Sigmoid colon (tissue), 7 donors: Measurements from ENCODE around the gene GPR45. TPM values are rescaled to one million over a fixed set of nuclear protein-coding genes. Genes with fewer than 3 reads are reported as not detected.

ENCODE experiments used
- DNase-seq: peaks from one replicate; pipeline ENCODE4 v3.0.0-alpha.2; 2019
- H3K27ac ChIP-seq, 4 donors: fragments of 200-600 bp; sonication (generic); one replicate each; pipeline ENCODE4 v1.5.1; 2016 to 2019; ENCODE audit warnings: mild to moderate bottlenecking in 1 of 4
- H3K27me3 ChIP-seq, 3 donors: fragments of 200-600 bp; sonication (generic); one replicate each; pipeline ENCODE4 v1.5.1; 2019; ENCODE audit warnings: mild to moderate bottlenecking in 1 of 3
- H3K36me3 ChIP-seq, 4 donors: fragments of 200-600 bp; sonication (generic); one replicate each; pipeline ENCODE4 v1.5.1; 2016 to 2019
- H3K4me1 ChIP-seq, 4 donors: fragments of 200-600 bp; sonication (generic); one replicate each; pipeline ENCODE4 v1.5.1; 2017 to 2019
- H3K4me3 ChIP-seq, 4 donors: fragments of 200-600 bp; sonication (generic); one replicate each; pipeline ENCODE4 v1.5.1; 2017 to 2019; ENCODE audit warnings: mild to moderate bottlenecking in 2 of 4, moderate library complexity in 1 of 4
- H3K9me3 ChIP-seq, 4 donors: fragments of 200-600 bp in 3 of 4; sonication (generic) in 3 of 4; one replicate each; pipeline versions ENCODE4 v1.5.1 to v1.6.1; 2013 to 2019
- CTCF ChIP-seq, 4 experiments: fragments of 450-650 bp in 3 of 4; fragments of 200-600 bp in 1 of 4; IDR thresholded peaks; one replicate each; pipeline ENCODE4 v1.5.1; 2016 to 2019; ENCODE audit warnings: antibody characterized with exemption in 4 of 4, mild to moderate bottlenecking in 3 of 4, moderate library complexity in 2 of 4
- EP300 ChIP-seq, 4 donors: sonication (generic); formaldehyde crosslinking; IDR thresholded peaks; one replicate each; pipeline ENCODE4 v1.6.1; 2017; ENCODE audit warnings: antibody characterized with exemption in 4 of 4
- POLR2A ChIP-seq, 2 donors: fragments of 450-650 bp; IDR thresholded peaks; one replicate each; pipeline ENCODE4 v1.6.1; 2016; ENCODE audit warnings: antibody characterized with exemption in 2 of 2, mild to moderate bottlenecking in 2 of 2, moderate library complexity in 2 of 2
- POLR2AphosphoS5 ChIP-seq, 4 donors: sonication (generic); formaldehyde crosslinking; IDR thresholded peaks; one replicate each; pipeline ENCODE4 v1.6.1; 2017; ENCODE audit warnings: antibody characterized with exemption in 4 of 4
- WGBS, 2 donors: extraction: QIAGEN DNeasy Blood & Tissue Kit; methylation state at CpG; one replicate each; pipeline ENCODE4 v1.1.7; 2013; 5-methylcytosine and 5-hydroxymethylcytosine counted together
- intact Hi-C: fragments of 100-400 bp; cut with DNase I; formaldehyde crosslinking; loops from one replicate; pipeline ENCODE4 v1.15.1; 2023
- polyA plus RNA-seq, 3 donors: library from polyadenylated mRNA; stranded (reverse); fragments of 200-250 nt; gene quantifications; one replicate each; pipeline ENCODE4 v1.2.3, GENCODE V29; 2013
- total RNA-seq, 4 donors: library from RNA; depleted of rRNA; stranded (reverse); fragments of >200 nt; gene quantifications; one replicate each; pipeline ENCODE4 v1.1.0, GENCODE V29; 2016
- donor health status: healthy with polysubstance abuse.
- donor health status: Bipolar disorder and iron deficiency.
- donor health status: healthy.

GPR45 gene
- total and polyA plus RNA-seq, 7 donors = not detected

DNA sequence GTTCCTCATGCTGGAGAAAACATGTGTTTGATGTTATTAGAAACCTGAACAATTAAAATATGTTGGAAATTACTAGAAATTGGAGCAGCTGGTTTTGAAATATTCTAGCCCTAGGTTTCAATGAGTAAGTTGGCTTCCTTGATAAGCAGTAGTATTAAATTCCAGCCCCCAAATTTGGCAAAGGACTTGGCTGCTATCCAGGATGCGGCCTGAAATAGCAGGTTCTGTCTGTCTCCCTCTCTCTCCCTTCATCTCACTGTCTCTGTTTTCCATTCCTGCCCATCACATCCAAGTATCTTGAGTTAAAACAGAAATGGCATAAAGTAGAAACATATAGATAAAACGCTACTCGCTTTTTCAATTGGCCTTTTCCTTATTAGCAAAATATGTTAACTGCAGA, 20.9 kb upstream of the GPR45 start:
- no peaks in the 10 kb centered on the region for H3K27me3 ChIP-seq
- H3K27ac ChIP-seq = no peak overlapping the region
- H3K4me3 ChIP-seq = no peak overlapping the region
- H3K4me1 ChIP-seq = no peaks in the 10 kb centered on the region
- 82 to 90% methylated on average over 3 of the region's 3 CpGs for WGBS, 2 donors
- DNase-seq = no peak
- H3K9me3 ChIP-seq = no peaks in the 10 kb centered on the region
- H3K36me3 ChIP-seq = no peaks in the 10 kb centered on the region
- intact Hi-C loops = no loop called here
- TF ChIP-seq POLR2A (IDR thresholded peaks at IDR 0.05) (no peak), CTCF (IDR thresholded peaks at IDR 0.05) (no peak), EP300 (IDR thresholded peaks at IDR 0.05) (no peak), POLR2AphosphoS5 (IDR thresholded peaks at IDR 0.05) (no peak)

DNA sequence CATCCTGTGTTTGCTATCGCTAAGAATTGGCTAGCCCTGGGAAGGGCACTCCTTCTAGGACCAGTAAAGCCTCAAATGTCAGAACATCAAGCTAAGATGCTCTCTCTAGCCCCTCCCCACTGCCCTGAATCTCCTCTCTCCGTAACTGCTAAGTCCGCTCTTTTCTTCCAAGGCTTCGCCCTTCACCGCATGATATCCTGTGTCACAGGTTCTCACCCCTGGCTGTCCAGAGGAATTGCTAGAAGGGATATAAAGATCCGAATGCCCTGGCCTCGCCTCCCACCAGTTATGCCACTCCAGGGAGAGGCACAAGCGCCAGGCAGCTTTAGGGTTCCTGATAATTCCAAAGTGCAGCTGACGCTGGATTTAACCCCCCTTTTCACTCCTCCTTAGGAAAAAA, 17.1 kb upstream of the GPR45 start:
- TF ChIP-seq POLR2A (IDR thresholded peaks at IDR 0.05) = no peak
- no peak for TF ChIP-seq EP300 (IDR thresholded peaks at IDR 0.05)
- no peak for TF ChIP-seq CTCF (IDR thresholded peaks at IDR 0.05)
- no peak for TF ChIP-seq POLR2AphosphoS5 (IDR thresholded peaks at IDR 0.05)
- Histone ChIP-seq H3K36me3 (no peaks in the 10 kb centered on the region), H3K4me1 (no peaks in the 10 kb centered on the region), H3K4me3 (no peak overlapping the region), H3K27ac (no peak overlapping the region), H3K27me3 (no peaks in the 10 kb centered on the region), H3K9me3 (no peaks in the 10 kb centered on the region)
- DNase-seq = no peak
- 79 to 84% methylated on average over 9 of the region's 9 CpGs for WGBS, 2 donors
- intact Hi-C loops = no loop called here

DNA sequence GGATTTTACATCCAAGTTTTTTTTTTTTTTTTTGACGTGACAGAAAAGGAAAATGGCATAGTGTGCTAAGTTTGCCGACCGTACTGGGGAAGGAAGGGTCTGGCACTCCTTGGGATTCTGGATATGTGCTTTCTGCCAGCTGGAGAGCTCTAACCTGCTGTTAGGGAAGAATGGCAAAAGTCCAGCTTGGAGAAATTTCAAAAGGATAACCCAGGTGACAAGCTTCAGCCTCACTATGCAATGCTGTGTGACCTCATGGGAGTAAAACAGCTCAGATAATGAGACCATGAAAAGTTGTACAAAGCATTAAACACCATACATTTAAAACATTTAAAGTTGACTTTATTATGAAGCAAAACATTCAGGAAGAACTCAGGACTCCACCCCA, 10.3 kb upstream of the GPR45 start:
- 90% methylated on average over 3 of the region's 3 CpGs for WGBS, 2 donors
- H3K27ac ChIP-seq = no peak overlapping the region
- no peaks in the 10 kb centered on the region for H3K9me3 ChIP-seq
- no peak for DNase-seq
- no peaks in the 10 kb centered on the region for H3K36me3 ChIP-seq
- peaks cover 0 to 12% (median 0%) of the 10 kb centered on the region in 3 donors for H3K27me3 ChIP-seq
- no peak overlapping the region for H3K4me3 ChIP-seq
- no peak for TF ChIP-seq EP300 (IDR thresholded peaks at IDR 0.05)
- no peak for TF ChIP-seq CTCF (IDR thresholded peaks at IDR 0.05)
- no peak for TF ChIP-seq POLR2AphosphoS5 (IDR thresholded peaks at IDR 0.05)
- TF ChIP-seq POLR2A (IDR thresholded peaks at IDR 0.05) = no peak
- peaks cover 0 to 9% (median 0%) of the 10 kb centered on the region in 4 donors for H3K4me1 ChIP-seq
- intact Hi-C loops = no loop called here

DNA sequence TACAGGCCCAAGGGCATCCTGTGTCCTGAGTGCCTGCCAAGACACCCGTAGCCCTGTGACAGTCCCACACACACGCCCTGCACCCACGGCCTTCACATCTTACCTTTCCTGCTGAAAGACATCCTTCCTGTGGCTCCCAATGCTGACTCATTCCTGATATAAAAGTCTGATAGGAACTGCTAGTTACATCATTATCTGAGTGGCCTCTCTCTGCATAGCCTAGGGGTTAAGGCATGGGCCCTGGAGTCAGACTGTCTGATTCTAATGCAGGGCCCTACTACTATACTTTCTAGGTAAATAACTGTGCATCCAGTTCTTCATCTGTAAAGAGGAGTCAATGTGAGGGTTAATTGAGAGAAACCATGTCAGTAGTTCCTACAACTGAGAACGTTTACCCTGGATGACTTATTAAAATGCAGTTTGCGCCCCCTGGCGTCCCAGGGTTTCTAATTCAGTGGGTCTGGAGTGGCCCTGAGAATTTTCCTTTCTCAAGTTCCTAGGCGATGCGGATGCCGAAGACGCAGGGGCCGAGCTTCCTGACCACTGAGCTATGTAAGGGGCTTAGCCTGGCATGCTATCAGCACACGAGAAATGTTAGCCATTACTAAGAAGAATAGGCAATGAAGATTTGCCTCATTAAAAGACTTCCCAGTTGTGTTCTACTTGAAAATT, 6.0 kb upstream of the GPR45 start:
- no peaks in the 10 kb centered on the region for H3K9me3 ChIP-seq
- TF ChIP-seq POLR2AphosphoS5 (IDR thresholded peaks at IDR 0.05) (no peak), CTCF (IDR thresholded peaks at IDR 0.05) (peak in 3 of 4 experiments; percentile 38 to 56 (median 54))
- H3K27ac ChIP-seq = no peak overlapping the region
- H3K4me3 ChIP-seq = no peak overlapping the region
- no peaks in the 10 kb centered on the region for H3K36me3 ChIP-seq
- WGBS, 2 donors = 13 to 16% methylated on average over 12 of the region's 12 CpGs
- peaks cover 0 to 17% (median 0%) of the 10 kb centered on the region in 3 donors for H3K27me3 ChIP-seq
- DNase-seq = no peak
- peaks cover 0 to 9% (median 0%) of the 10 kb centered on the region in 4 donors for H3K4me1 ChIP-seq
- intact Hi-C loops = no loop called here

DNA sequence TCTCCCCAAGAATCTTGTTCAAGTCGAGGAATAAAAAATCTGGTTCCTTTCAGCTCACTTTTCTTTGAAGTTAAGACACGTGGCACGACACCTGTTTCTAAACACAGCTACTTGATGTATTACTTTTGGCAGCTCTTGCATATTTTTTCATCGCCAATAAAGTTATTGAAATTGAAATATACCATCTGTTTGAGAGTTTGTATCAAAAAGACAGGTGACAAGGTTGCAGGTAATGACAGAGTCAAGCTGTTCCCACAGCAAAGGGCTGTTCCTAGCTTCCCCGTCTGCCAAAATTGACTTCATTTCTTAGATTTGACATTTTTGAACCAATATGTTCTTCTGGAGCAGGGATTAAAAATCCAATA, 5.5 kb upstream of the GPR45 start:
- peaks cover 0 to 9% (median 0%) of the 10 kb centered on the region in 4 donors for H3K4me1 ChIP-seq
- no peak overlapping the region for H3K4me3 ChIP-seq
- no peaks in the 10 kb centered on the region for H3K9me3 ChIP-seq
- no peaks in the 10 kb centered on the region for H3K36me3 ChIP-seq
- DNase-seq = no peak
- H3K27ac ChIP-seq = no peak overlapping the region
- H3K27me3 ChIP-seq = peaks cover 0 to 17% (median 0%) of the 10 kb centered on the region in 3 donors
- WGBS, 2 donors = 40 to 43% methylated on average over 5 of the region's 5 CpGs
- intact Hi-C loops = no loop called here
- TF ChIP-seq POLR2AphosphoS5 (IDR thresholded peaks at IDR 0.05) (no peak), CTCF (IDR thresholded peaks at IDR 0.05) (no peak), POLR2A (IDR thresholded peaks at IDR 0.05) (no peak), EP300 (IDR thresholded peaks at IDR 0.05) (no peak)
